Spleen (tissue), 7 donors: ENCODE results near the gene SHBG.

Source experiments
- POLR2A ChIP-seq, 3 donors: fragments of 450-650 bp; IDR thresholded peaks; one replicate each; pipeline ENCODE4 v1.5.1; 2017; ENCODE audit warnings: antibody characterized with exemption in 3 of 3, mild to moderate bottlenecking in 1 of 3
- TF ChIP-seq, protein P1 (sequence below), 11 experiments: fragments of 200-600 bp in 7 of 11; fragments of 450-650 bp in 4 of 11; sonication (generic) in 4 of 11; IDR thresholded peaks in 8 of 11; conservative IDR thresholded peaks in 3 of 11; 1 replicate in 7 of 11; 2 replicates in 4 of 11; pipeline versions ENCODE4 v1.4.0 to v1.8.0; 2016 to 2021; ENCODE audit warnings: antibody characterized with exemption in 11 of 11, inconsistent platforms in 4 of 11, mild to moderate bottlenecking in 1 of 11
- donor health status: DM: no; HTN: no; CAD: no; lungs with moderate emphysema.
- donor health status: DM: no; HTN: no; CAD: no.
- donor health status: DM: no; HTN: no; CAD: no.

DNA sequence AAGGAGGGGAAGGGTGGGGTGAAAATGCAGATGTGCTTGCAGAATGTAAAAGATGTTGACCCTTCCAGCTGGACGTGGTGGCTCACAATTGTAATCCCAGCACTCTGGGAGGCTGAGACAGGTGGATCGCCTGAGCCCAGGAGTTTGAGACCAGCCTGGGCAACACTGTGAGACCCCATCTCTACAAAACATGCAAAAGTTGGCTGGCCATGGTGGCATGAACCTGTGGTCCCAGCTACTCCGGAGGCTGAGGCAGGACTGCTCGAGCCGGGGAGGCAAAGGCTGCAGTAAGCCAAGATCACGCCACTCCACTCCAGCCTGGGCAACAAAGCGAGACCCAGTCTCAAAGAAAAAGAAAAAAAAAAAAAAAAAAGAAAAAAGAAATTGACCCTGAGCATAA is 38.5 kb downstream of the SHBG start:
- TF ChIP-seq, protein P1, sequence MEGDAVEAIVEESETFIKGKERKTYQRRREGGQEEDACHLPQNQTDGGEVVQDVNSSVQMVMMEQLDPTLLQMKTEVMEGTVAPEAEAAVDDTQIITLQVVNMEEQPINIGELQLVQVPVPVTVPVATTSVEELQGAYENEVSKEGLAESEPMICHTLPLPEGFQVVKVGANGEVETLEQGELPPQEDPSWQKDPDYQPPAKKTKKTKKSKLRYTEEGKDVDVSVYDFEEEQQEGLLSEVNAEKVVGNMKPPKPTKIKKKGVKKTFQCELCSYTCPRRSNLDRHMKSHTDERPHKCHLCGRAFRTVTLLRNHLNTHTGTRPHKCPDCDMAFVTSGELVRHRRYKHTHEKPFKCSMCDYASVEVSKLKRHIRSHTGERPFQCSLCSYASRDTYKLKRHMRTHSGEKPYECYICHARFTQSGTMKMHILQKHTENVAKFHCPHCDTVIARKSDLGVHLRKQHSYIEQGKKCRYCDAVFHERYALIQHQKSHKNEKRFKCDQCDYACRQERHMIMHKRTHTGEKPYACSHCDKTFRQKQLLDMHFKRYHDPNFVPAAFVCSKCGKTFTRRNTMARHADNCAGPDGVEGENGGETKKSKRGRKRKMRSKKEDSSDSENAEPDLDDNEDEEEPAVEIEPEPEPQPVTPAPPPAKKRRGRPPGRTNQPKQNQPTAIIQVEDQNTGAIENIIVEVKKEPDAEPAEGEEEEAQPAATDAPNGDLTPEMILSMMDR (IDR thresholded peaks at IDR 0.05 in 8 of 11, conservative IDR thresholded peaks at IDR 0.05 in 3 of 11), result no peak
- no peak for TF ChIP-seq POLR2A (IDR thresholded peaks at IDR 0.05)
